IMR-90 (cell line): ENCODE results near the gene MYO7B.

Experiments
- BHLHE40 ChIP-seq: fragments of 150-350 bp; IDR thresholded peaks from 2 replicates; pipeline ENCODE4 v1.6.1; 2016; ENCODE audit warnings: mild to moderate bottlenecking, low read depth, low read length
- CTCF ChIP-seq: conservative IDR thresholded peaks from 2 replicates; pipeline ENCODE4 v1.5.1; 2012; ENCODE audit warnings: mild to moderate bottlenecking, low read depth, low read length, improper control_type of control experiment
- POLR2A ChIP-seq: IDR thresholded peaks from 2 replicates; pipeline ENCODE4 v1.6.1; 2012; ENCODE audit warnings: mild to moderate bottlenecking, low read depth, low read length

GRCh38 chr2:127631541-127631996, 96.1 kb downstream of the MYO7B start:
- TF ChIP-seq CTCF: no peak
- no peak for TF ChIP-seq POLR2A
- TF ChIP-seq BHLHE40: no peak
